Measurements from ENCODE around the gene PTPRG. TPM values are rescaled to one million over a fixed set of nuclear protein-coding genes. Genes with fewer than 3 reads are reported as not detected.
A peak's percentile ranks its signal among the peaks of the same experiment; 100 is the strongest.

Gene PTPRG
- total RNA-seq, 6 experiments from 2014 or later = 11.7 to 27.8 (median 14.7) TPM

DNA sequence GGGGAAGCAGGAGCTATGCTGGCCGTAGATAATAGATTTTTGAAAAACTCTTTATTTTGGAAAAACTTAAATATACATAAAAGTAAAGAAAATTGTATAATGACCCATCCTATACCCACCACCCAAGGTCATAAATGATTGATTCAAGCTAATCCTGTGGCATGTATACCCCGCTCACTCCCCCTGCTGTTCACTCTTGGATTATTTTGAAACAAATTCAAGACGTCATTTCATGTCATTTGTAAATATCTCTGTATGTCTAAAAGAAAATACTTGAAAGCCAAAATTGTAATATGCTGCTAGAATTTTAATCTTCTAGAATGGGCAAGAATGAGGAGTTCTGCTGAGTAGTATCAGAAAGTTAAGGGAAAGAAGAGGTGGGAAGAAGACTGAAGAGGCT is 570.2 kb downstream of the PTPRG start:
- TF ChIP-seq POLR2A (IDR thresholded peaks at IDR 0.05) (no peak), CTCF (IDR thresholded peaks at IDR 0.05) (peak; percentile 33 to 40 (median 36))
- Histone ChIP-seq H3K27me3 (no peaks in the 10 kb centered on the region), H3K4me1 (no peaks in the 10 kb centered on the region), H3K27ac (no peak overlapping the region), H3K9me3 (no peaks in the 10 kb centered on the region), H3K36me3 (no peaks in the 10 kb centered on the region), H3K4me3 (no peak overlapping the region)
- no peak for DNase-seq
- peak in 1 of 4 donors; percentile 34 for ATAC-seq
- intact Hi-C loops (cut with DNase I) = no loop called here
- WGBS (ENCODE audit: insufficient coverage, low coverage, low lambda C conversion rate, missing lambda C conversion rate) = 32% methylated on average over 3 of the region's 3 CpGs

- 64% methylated on average over 3 of the region's 3 CpGs for WGBS (ENCODE audit: insufficient coverage, low coverage, low lambda C conversion rate, missing lambda C conversion rate)
- no peaks in the 10 kb centered on the region for H3K4me1 ChIP-seq
- H3K4me3 ChIP-seq = no peak overlapping the region
- ATAC-seq (no peak), DNase-seq (no peak)
- no peaks in the 10 kb centered on the region for H3K27me3 ChIP-seq
- no peak for TF ChIP-seq CTCF (IDR thresholded peaks at IDR 0.05)
- TF ChIP-seq POLR2A (IDR thresholded peaks at IDR 0.05) = no peak
- H3K9me3 ChIP-seq = no peaks in the 10 kb centered on the region
- intact Hi-C loops (cut with DNase I) = no loop called here
- no peak overlapping the region for H3K27ac ChIP-seq
- no peaks in the 10 kb centered on the region for H3K36me3 ChIP-seq
These were observed 570.7 kb downstream of the PTPRG start for GRCh38 chr3:62132027-62132602.

DNA sequence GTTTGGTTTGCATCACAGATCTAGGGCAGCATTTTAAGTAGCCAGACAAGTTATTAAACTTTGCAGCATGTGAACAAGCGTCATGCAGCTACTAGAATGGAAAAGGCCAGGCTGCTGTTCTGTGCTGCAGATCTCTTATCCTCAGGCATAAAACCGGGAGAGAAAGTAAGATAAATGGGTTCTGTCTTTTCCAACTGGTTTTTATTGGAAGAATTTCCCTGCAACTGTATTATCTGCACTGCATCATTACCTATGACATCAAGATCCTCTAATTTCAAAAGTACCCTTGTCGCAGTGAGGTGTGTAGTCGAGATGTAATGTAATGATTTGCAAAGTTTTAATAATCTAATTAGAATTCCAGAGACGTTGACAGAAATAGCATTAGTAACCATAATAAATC is 571.6 kb downstream of the PTPRG start:
- DNase-seq (no peak), ATAC-seq (no peak)
- TF ChIP-seq CTCF (IDR thresholded peaks at IDR 0.05) (no peak), POLR2A (IDR thresholded peaks at IDR 0.05) (no peak)
- intact Hi-C loops (cut with DNase I) = no loop called here
- H3K4me1 ChIP-seq = no peaks in the 10 kb centered on the region
- 69% methylated on average over 5 of the region's 5 CpGs for WGBS (ENCODE audit: insufficient coverage, low coverage, low lambda C conversion rate, missing lambda C conversion rate)
- no peak overlapping the region for H3K27ac ChIP-seq
- H3K4me3 ChIP-seq = no peak overlapping the region
- no peaks in the 10 kb centered on the region for H3K36me3 ChIP-seq
- no peaks in the 10 kb centered on the region for H3K27me3 ChIP-seq
- no peaks in the 10 kb centered on the region for H3K9me3 ChIP-seq

DNA sequence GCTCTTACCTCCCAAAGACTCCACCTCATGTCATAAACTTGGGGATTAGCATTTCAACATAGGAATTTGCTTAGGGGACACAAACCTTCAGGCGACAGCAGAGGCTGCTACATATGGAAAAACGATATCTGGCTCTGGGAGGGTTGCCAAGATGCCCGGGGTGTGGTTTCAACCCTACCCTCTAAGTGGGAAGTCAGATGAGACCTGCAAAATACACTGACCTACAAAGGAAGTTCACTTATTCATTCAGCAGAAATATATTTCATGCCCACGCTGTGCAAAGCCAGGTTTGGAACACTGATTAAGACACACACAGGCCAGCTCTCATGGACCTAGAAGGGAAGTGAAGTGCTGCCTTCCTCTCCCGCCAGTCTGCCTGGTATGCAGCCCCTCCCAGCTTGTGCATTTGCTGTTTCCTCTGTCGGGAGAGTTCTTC is 572.7 kb downstream of the PTPRG start:
- Histone ChIP-seq H3K4me1 (no peaks in the 10 kb centered on the region), H3K27ac (no peak overlapping the region), H3K4me3 (no peak overlapping the region), H3K36me3 (no peaks in the 10 kb centered on the region), H3K27me3 (no peaks in the 10 kb centered on the region), H3K9me3 (no peaks in the 10 kb centered on the region)
- WGBS (ENCODE audit: insufficient coverage, low coverage, low lambda C conversion rate, missing lambda C conversion rate) = 40% methylated on average over 6 of the region's 6 CpGs
- DNase-seq (no peak), ATAC-seq (peak; percentile 32 to 67 (median 44))
- intact Hi-C loops (cut with DNase I) = no loop called here
- no peak for TF ChIP-seq POLR2A (IDR thresholded peaks at IDR 0.05)
- TF ChIP-seq CTCF (IDR thresholded peaks at IDR 0.05) = no peak

- intact Hi-C loops (cut with DNase I) = no loop called here
- Histone ChIP-seq H3K27me3 (no peaks in the 10 kb centered on the region), H3K27ac (no peak overlapping the region), H3K4me3 (no peak overlapping the region), H3K36me3 (no peaks in the 10 kb centered on the region), H3K9me3 (no peaks in the 10 kb centered on the region), H3K4me1 (no peaks in the 10 kb centered on the region)
- WGBS (ENCODE audit: insufficient coverage, low coverage, low lambda C conversion rate, missing lambda C conversion rate) = 95% methylated on average over 3 of the region's 7 CpGs
- DNase-seq = no peak
- no peak for ATAC-seq
- TF ChIP-seq CTCF (IDR thresholded peaks at IDR 0.05) (no peak), POLR2A (IDR thresholded peaks at IDR 0.05) (no peak)
These were observed 574.4 kb downstream of the PTPRG start for GRCh38 chr3:62135741-62136140.

Data from right lobe of liver (tissue), 6 donors.